Tibial nerve (tissue), 4 donors: ENCODE results near the gene PRPF38A. TPM values are rescaled to one million over a fixed set of nuclear protein-coding genes. Genes with fewer than 3 reads are reported as not detected.

Experiments used
- DNase-seq, 2 donors: peaks; one replicate each; pipeline ENCODE4 v3.0.0-alpha.2; 2019; ENCODE audit warnings: low spot score in 2 of 2
- H3K27ac ChIP-seq, 4 donors: fragments of 200-600 bp; sonication (generic) in 3 of 4; one replicate each; pipeline ENCODE4 v1.5.1; 2017 to 2019; ENCODE audit warnings: mild to moderate bottlenecking in 1 of 4
- H3K27me3 ChIP-seq, 2 donors: fragments of 200-600 bp; sonication (generic) in 1 of 2; one replicate each; pipeline versions ENCODE4 v1.5.1 to v1.6.0; 2017 to 2019
- H3K36me3 ChIP-seq, 3 donors: fragments of 200-600 bp; sonication (generic); one replicate each; pipeline ENCODE4 v1.5.1; 2018 to 2019
- H3K4me1 ChIP-seq, 4 donors: fragments of 200-600 bp; sonication (generic) in 3 of 4; one replicate each; pipeline ENCODE4 v1.5.1; 2017 to 2019
- H3K4me3 ChIP-seq, 4 donors: fragments of 200-600 bp; sonication (generic) in 3 of 4; one replicate each; pipeline ENCODE4 v1.5.1; 2017 to 2019; ENCODE audit warnings: mild to moderate bottlenecking in 1 of 4, moderate library complexity in 1 of 4
- H3K9me3 ChIP-seq, 4 donors: fragments of 200-600 bp; sonication (generic) in 3 of 4; one replicate each; pipeline ENCODE4 v1.5.1; 2017 to 2019
- EP300 ChIP-seq, 2 donors: sonication (generic); formaldehyde crosslinking; IDR thresholded peaks; one replicate each; pipeline ENCODE4 v1.6.1; 2017; ENCODE audit warnings: antibody characterized with exemption in 2 of 2, mild to moderate bottlenecking in 1 of 2
- POLR2A ChIP-seq, 2 donors: fragments of 450-650 bp; IDR thresholded peaks; one replicate each; pipeline ENCODE4 v1.6.1; 2017; ENCODE audit warnings: antibody characterized with exemption in 2 of 2, mild to moderate bottlenecking in 2 of 2, moderate library complexity in 2 of 2
- WGBS, 2 donors: methylation state at CpG; one replicate each; pipeline ENCODE4 v1.1.5; 2018; 5-methylcytosine and 5-hydroxymethylcytosine counted together
- total RNA-seq, 4 donors: library from RNA; depleted of rRNA; stranded (reverse); fragments of >200 nt; gene quantifications; one replicate each; pipeline ENCODE4 v1.1.0, GENCODE V29; 2016
- TF ChIP-seq, protein P1 (sequence below), 5 experiments: fragments of 200-600 bp in 3 of 5; fragments of 450-650 bp in 2 of 5; sonication (generic) in 3 of 5; IDR thresholded peaks; one replicate each; pipeline ENCODE4 v1.5.1; 2016 to 2019; ENCODE audit warnings: antibody characterized with exemption in 5 of 5, mild to moderate bottlenecking in 3 of 5, moderate library complexity in 2 of 5

The PRPF38A gene
- total RNA-seq, 4 donors from 2014 or later, result 10.0 to 21.4 (median 14.4) TPM

GRCh38 chr1:52432807-52433206, 28.4 kb downstream of the PRPF38A start:
- no peak for TF ChIP-seq POLR2A (IDR thresholded peaks at IDR 0.05)
- TF ChIP-seq, protein P1, sequence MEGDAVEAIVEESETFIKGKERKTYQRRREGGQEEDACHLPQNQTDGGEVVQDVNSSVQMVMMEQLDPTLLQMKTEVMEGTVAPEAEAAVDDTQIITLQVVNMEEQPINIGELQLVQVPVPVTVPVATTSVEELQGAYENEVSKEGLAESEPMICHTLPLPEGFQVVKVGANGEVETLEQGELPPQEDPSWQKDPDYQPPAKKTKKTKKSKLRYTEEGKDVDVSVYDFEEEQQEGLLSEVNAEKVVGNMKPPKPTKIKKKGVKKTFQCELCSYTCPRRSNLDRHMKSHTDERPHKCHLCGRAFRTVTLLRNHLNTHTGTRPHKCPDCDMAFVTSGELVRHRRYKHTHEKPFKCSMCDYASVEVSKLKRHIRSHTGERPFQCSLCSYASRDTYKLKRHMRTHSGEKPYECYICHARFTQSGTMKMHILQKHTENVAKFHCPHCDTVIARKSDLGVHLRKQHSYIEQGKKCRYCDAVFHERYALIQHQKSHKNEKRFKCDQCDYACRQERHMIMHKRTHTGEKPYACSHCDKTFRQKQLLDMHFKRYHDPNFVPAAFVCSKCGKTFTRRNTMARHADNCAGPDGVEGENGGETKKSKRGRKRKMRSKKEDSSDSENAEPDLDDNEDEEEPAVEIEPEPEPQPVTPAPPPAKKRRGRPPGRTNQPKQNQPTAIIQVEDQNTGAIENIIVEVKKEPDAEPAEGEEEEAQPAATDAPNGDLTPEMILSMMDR (IDR thresholded peaks at IDR 0.05), result no peak
- TF ChIP-seq EP300 (IDR thresholded peaks at IDR 0.05), result no peak
- DNase-seq, result no peak
- H3K4me3 ChIP-seq, result no peak overlapping the region
- H3K27me3 ChIP-seq, result no peaks in the 10 kb centered on the region
- WGBS, 2 donors, result 91 to 93% methylated on average over 8 of the region's 8 CpGs
- no peaks in the 10 kb centered on the region for H3K4me1 ChIP-seq
- H3K27ac ChIP-seq, result no peak overlapping the region
- H3K9me3 ChIP-seq, result no peaks in the 10 kb centered on the region
- peaks cover 2 to 84% (median 6%) of the 10 kb centered on the region in 3 donors for H3K36me3 ChIP-seq

DNA sequence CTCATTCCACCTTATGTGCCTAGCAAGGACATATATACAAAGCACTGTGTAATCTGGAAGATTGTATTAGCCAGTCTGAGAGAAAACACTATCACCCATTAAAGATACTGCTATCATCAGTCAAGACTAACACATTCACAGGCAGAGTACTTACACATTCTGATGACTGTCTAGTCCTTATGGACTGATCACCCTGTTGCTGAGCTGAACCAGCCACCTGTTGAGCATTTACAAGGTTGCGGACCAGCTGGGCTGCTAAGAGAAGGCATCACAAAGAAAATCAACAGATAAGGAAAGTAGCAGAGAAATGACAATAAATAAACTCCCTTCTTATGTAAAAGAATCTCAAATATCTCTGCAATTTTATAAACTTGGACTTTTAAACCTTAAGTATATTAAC, 30.8 kb downstream of the PRPF38A start:
- Histone ChIP-seq H3K4me1 (no peaks in the 10 kb centered on the region), H3K4me3 (no peak overlapping the region), H3K36me3 (peaks cover 2 to 75% (median 6%) of the 10 kb centered on the region in 3 donors), H3K27me3 (no peaks in the 10 kb centered on the region), H3K27ac (no peak overlapping the region), H3K9me3 (no peaks in the 10 kb centered on the region)
- TF ChIP-seq EP300 (IDR thresholded peaks at IDR 0.05), result no peak
- TF ChIP-seq POLR2A (IDR thresholded peaks at IDR 0.05), result no peak
- TF ChIP-seq, protein P1 (IDR thresholded peaks at IDR 0.05), result no peak
- no peak for DNase-seq
- 100% methylated on average over 1 of the region's 1 CpG for WGBS, 2 donors

GRCh38 chr1:52435650-52436049, 31.2 kb downstream of the PRPF38A start:
- TF ChIP-seq POLR2A (IDR thresholded peaks at IDR 0.05), result no peak
- TF ChIP-seq, protein P1 (IDR thresholded peaks at IDR 0.05), result no peak
- no peak for TF ChIP-seq EP300 (IDR thresholded peaks at IDR 0.05)
- Histone ChIP-seq H3K27me3 (no peaks in the 10 kb centered on the region), H3K27ac (no peak overlapping the region), H3K4me3 (no peak overlapping the region), H3K36me3 (peaks cover 2 to 71% (median 5%) of the 10 kb centered on the region in 3 donors), H3K4me1 (no peaks in the 10 kb centered on the region), H3K9me3 (no peaks in the 10 kb centered on the region)
- no peak for DNase-seq
- 89 to 96% methylated on average over 1 of the region's 1 CpG for WGBS, 2 donors

- Histone ChIP-seq H3K4me1 (no peaks in the 10 kb centered on the region), H3K27me3 (no peaks in the 10 kb centered on the region), H3K27ac (no peak overlapping the region), H3K36me3 (peaks cover 0 to 68% (median 2%) of the 10 kb centered on the region in 3 donors), H3K4me3 (no peak overlapping the region), H3K9me3 (no peaks in the 10 kb centered on the region)
- TF ChIP-seq POLR2A (IDR thresholded peaks at IDR 0.05) (no peak), EP300 (IDR thresholded peaks at IDR 0.05) (no peak)
- TF ChIP-seq, protein P1 (IDR thresholded peaks at IDR 0.05), result no peak
- WGBS, 2 donors, result 84 to 87% methylated on average over 7 of the region's 7 CpGs
- no peak for DNase-seq
Measured at GRCh38 chr1:52436817-52437216, 32.4 kb downstream of the PRPF38A start.

- Histone ChIP-seq H3K36me3 (peaks cover 0 to 65% (median 2%) of the 10 kb centered on the region in 3 donors), H3K9me3 (no peaks in the 10 kb centered on the region), H3K4me1 (no peaks in the 10 kb centered on the region), H3K4me3 (no peak overlapping the region), H3K27ac (no peak overlapping the region), H3K27me3 (no peaks in the 10 kb centered on the region)
- no peak for TF ChIP-seq EP300 (IDR thresholded peaks at IDR 0.05)
- no peak for TF ChIP-seq POLR2A (IDR thresholded peaks at IDR 0.05)
- TF ChIP-seq, protein P1 (IDR thresholded peaks at IDR 0.05), result no peak
- WGBS, 2 donors, result 89 to 92% methylated on average over 4 of the region's 4 CpGs
- no peak for DNase-seq
Measured at GRCh38 chr1:52439976-52440375, 35.6 kb downstream of the PRPF38A start.
